Measurements from ENCODE around the gene CAPN15. TPM values are rescaled to one million over a fixed set of nuclear protein-coding genes. Genes with fewer than 3 reads are reported as not detected.

Gene CAPN15
- total and polyA plus RNA-seq, 2 of the 4 experiments (the other 2 are of a cell fraction), result 9.3 to 24.3 TPM

GRCh38 chr16:529012-529575 lies 1.6 kb downstream of the CAPN15 start (continued):
- no peak for TF ChIP-seq RFX5 (IDR thresholded peaks at IDR 0.05; ENCODE audit: low read depth, low read length)

- H3K4me2 ChIP-seq (ENCODE audit: low read depth, low read length), result no peak overlapping the region
- H2AFZ ChIP-seq (replicated peaks; ENCODE audit: low read length, poor library complexity), result no peak overlapping the region
- H4K5ac ChIP-seq (ENCODE audit: low read depth, low read length), result no peak overlapping the region
- no peak overlapping the region for H3K14ac ChIP-seq (replicated peaks; ENCODE audit: low read depth, low read length)
- in situ Hi-C loops (cut with MboI; ENCODE audit: low sequenced_read_pairs) (no loop called here), dilution Hi-C loops (cut with HindIII; ENCODE audit: low sequenced_read_pairs, unreplicated experiment) (no loop called here), intact Hi-C loops (cut with micrococcal nuclease) (no loop called here)
- no peak overlapping the region for H3K4me3 ChIP-seq (ENCODE audit: insufficient read depth, low read depth, low read length)
- H3K4me1 ChIP-seq (ENCODE audit: control insufficient read depth, insufficient read depth, low read length), result peaks cover 20% of the 10 kb centered on the region
- no peak for DNase-seq
- H3K9me1 ChIP-seq (ENCODE audit: insufficient read depth, low read length), result peaks cover 6% of the 10 kb centered on the region; the same call in 1 of the 2 replicates
- no peak overlapping the region for H3K18ac ChIP-seq (ENCODE audit: low read depth, low read length)
- no peak for ATAC-seq (ENCODE audit: low read depth)
- WGBS, 2 experiments (ENCODE audit: extremely low coverage in 2 of 2, insufficient read length in 1 of 2), result 93% methylated on average over 12 of the region's 23 CpGs; no CpG with 5 or more reads in 1 of the 2 experiments
- no peak overlapping the region for H2BK15ac ChIP-seq (ENCODE audit: low read depth, low read length)
- H3K36me3 ChIP-seq (ENCODE audit: control insufficient read depth, insufficient read depth, low read length), result peaks cover 4% of the 10 kb centered on the region; the same call in 1 of the 2 replicates
- no peak overlapping the region for H3K27ac ChIP-seq (ENCODE audit: insufficient read depth, low read length)
- no peak overlapping the region for H2AK9ac ChIP-seq (replicated peaks; ENCODE audit: low read depth, low read length, poor library complexity)
- H2AK5ac ChIP-seq (ENCODE audit: low read depth, low read length), result 0 out of 2 replicates have a peak overlapping the region, but pooled peaks have one; percentile 24
- no peak overlapping the region for H4K8ac ChIP-seq (ENCODE audit: low read depth in 2 of 2, low read length in 2 of 2)
- no TSS peak for BruUV-seq (replicated peaks)
- H4K91ac ChIP-seq (ENCODE audit: insufficient read depth, low read depth, low read length), result no peak overlapping the region
- ChIA-PET POLR2A (ENCODE audit: unreplicated experiment) (no interaction called here), CTCF (no interaction called here)
- no peak overlapping the region for H3K23ac ChIP-seq (ENCODE audit: low read depth, low read length)
- no peak overlapping the region for H2BK120ac ChIP-seq (ENCODE audit: low read depth, low read length)
- no peak overlapping the region for H2BK5ac ChIP-seq (ENCODE audit: low read depth, low read length, poor library complexity, severe bottlenecking)
- no peak overlapping the region for H3K4ac ChIP-seq (ENCODE audit: low read depth, low read length)
- TF ChIP-seq MXI1 (IDR thresholded peaks at IDR 0.05; ENCODE audit: borderline replicate concordance, low read depth, low read length), result no peak
- TF ChIP-seq RCOR1 (IDR thresholded peaks at IDR 0.05; ENCODE audit: insufficient replicate concordance, low read length), result no peak
- no peak for TF ChIP-seq RAD21 (IDR thresholded peaks at IDR 0.05; ENCODE audit: low read length)
- no peak for TF ChIP-seq MAFK (IDR thresholded peaks at IDR 0.05; ENCODE audit: low read depth, low read length)
- no peak for TF ChIP-seq SMC3 (IDR thresholded peaks at IDR 0.05; ENCODE audit: low read depth, low read length)
- H3K9ac ChIP-seq (ENCODE audit: low read depth, low read length), result no peak overlapping the region
- H3K79me1 ChIP-seq (ENCODE audit: low read depth in 1 of 2, low read length in 2 of 2), result peaks cover 8 to 62% of the 10 kb centered on the region in 2 experiments; a peak in 2 of 4 replicates
- no peak overlapping the region for H2BK20ac ChIP-seq (ENCODE audit: low read depth, low read length)
- no peaks in the 10 kb centered on the region for H3K9me3 ChIP-seq (ENCODE audit: control insufficient read depth, insufficient read depth, low read length)
- no peak overlapping the region for H3K56ac ChIP-seq (ENCODE audit: extremely low read depth, insufficient read depth, low read length)
- H3K27me3 ChIP-seq (ENCODE audit: control insufficient read depth, insufficient read depth, low read length), result no peaks in the 10 kb centered on the region
- peaks cover 82% of the 10 kb centered on the region for H4K20me1 ChIP-seq (ENCODE audit: insufficient read depth, low read length)
Measured at GRCh38 chr16:530111-530817, 2.8 kb downstream of the CAPN15 start.

Measured in IMR-90 (cell line).